Neural cell (in vitro differentiated cells): ENCODE results near the gene TMPRSS4. TPM values are rescaled to one million over a fixed set of nuclear protein-coding genes. Genes with fewer than 3 reads are reported as not detected.

Experiments
- H2AFZ ChIP-seq: fragments of 200-600, 300-800 bp; sonication (generic), shearing (Covaris generic); 2 replicates; pipeline ENCODE4 v1.6.0; 2014; ENCODE audit warnings: low read depth, mild to moderate bottlenecking, antibody characterized with exemption, low read length, moderate library complexity
- H3F3A ChIP-seq: fragments of 200-600 bp; shearing (Covaris generic); 2 replicates; pipeline ENCODE4 v1.6.1; 2016; ENCODE audit warnings: mild to moderate bottlenecking, moderate library complexity, mixed read lengths, antibody characterized with exemption, low read length; ENCODE audit not compliant: insufficient read depth, poor library complexity, severe bottlenecking
- H3K27ac ChIP-seq: fragments of 200-600, 300-800 bp; sonication (generic), shearing (Covaris generic); 2 replicates; pipeline ENCODE4 v1.5.1; 2014; ENCODE audit warnings: mild to moderate bottlenecking, low read length, moderate library complexity
- H3K27me3 ChIP-seq: fragments of 300-800, 200-600 bp; sonication (generic), shearing (Covaris generic); 2 replicates; pipeline ENCODE4 v1.6.0; 2014; ENCODE audit warnings: mild to moderate bottlenecking, low read depth, low read length, moderate library complexity; ENCODE audit not compliant: insufficient read depth
- H3K36me3 ChIP-seq: fragments of 300-800, 200-600 bp; sonication (generic), shearing (Covaris generic); 2 replicates; pipeline ENCODE4 v1.5.1; 2014; ENCODE audit warnings: mild to moderate bottlenecking, antibody characterized with exemption, low read length, moderate library complexity; ENCODE audit not compliant: insufficient read depth
- H3K4me2 ChIP-seq: fragments of 300-800, 200-600 bp; sonication (generic), shearing (Covaris generic); 2 replicates; pipeline ENCODE4 v1.6.0; 2014; ENCODE audit warnings: mild to moderate bottlenecking, low read length
- H3K4me3 ChIP-seq: fragments of 300-800, 200-600 bp; sonication (generic), shearing (Covaris generic); 2 replicates; pipeline ENCODE4 v1.5.1; 2014; ENCODE audit warnings: mild to moderate bottlenecking, low read length, moderate library complexity
- H3K79me2 ChIP-seq: fragments of 200-600 bp; shearing (Covaris generic); replicated peaks from 2 replicates; pipeline ENCODE4 v1.6.0; 2014; ENCODE audit warnings: mild to moderate bottlenecking, low read length, moderate library complexity; ENCODE audit not compliant: insufficient read depth
- H3K9ac ChIP-seq: fragments of 300-800, 200-600 bp; sonication (generic), shearing (Covaris generic); 2 replicates; pipeline ENCODE4 v1.6.1; 2016; ENCODE audit warnings: mild to moderate bottlenecking, low read length, mixed read lengths
- H3K9me2 ChIP-seq: fragments of 200-600 bp; shearing (Covaris generic); 2 replicates; pipeline ENCODE4 v1.6.1; 2016; ENCODE audit warnings: mild to moderate bottlenecking, low read length, mixed read lengths; ENCODE audit not compliant: insufficient read depth
- H3K9me3 ChIP-seq: fragments of 200-600, 300-800 bp; sonication (generic), shearing (Covaris generic); 2 replicates; pipeline ENCODE4 v1.6.1; 2016; ENCODE audit warnings: mild to moderate bottlenecking, mixed run types, low read length, moderate library complexity, mixed read lengths
- H4K20me1 ChIP-seq: fragments of 200-600 bp; shearing (Covaris generic); 2 replicates; pipeline ENCODE4 v1.6.1; 2016; ENCODE audit warnings: mild to moderate bottlenecking, mixed run types; ENCODE audit not compliant: insufficient read depth
- EP300 ChIP-seq: fragments of 450-650 bp; conservative IDR thresholded peaks from 2 replicates; pipeline ENCODE4 v1.6.1; 2014; ENCODE audit warnings: antibody characterized with exemption, mild to moderate bottlenecking, moderate library complexity; ENCODE audit not compliant: poor library complexity, severe bottlenecking
- EZH2 ChIP-seq: fragments of 200-600, 300-800 bp; shearing (Covaris generic), sonication (generic); IDR thresholded peaks from 2 replicates; pipeline ENCODE4 v1.6.1; 2014; ENCODE audit warnings: antibody characterized with exemption, low read length, borderline replicate concordance, mild to moderate bottlenecking; ENCODE audit not compliant: insufficient read depth, poor library complexity, severe bottlenecking
- MXI1 ChIP-seq: fragments of 450-650 bp; conservative IDR thresholded peaks from 2 replicates; pipeline ENCODE4 v1.6.1; 2014; ENCODE audit warnings: antibody characterized with exemption, mild to moderate bottlenecking; ENCODE audit not compliant: poor library complexity, severe bottlenecking
- POLR2AphosphoS5 ChIP-seq: IDR thresholded peaks from 2 replicates; pipeline ENCODE4 v1.6.1; 2012
- RAD21 ChIP-seq: fragments of 450-650 bp; conservative IDR thresholded peaks from 2 replicates; pipeline ENCODE4 v1.6.1; 2014; ENCODE audit warnings: antibody characterized with exemption, mild to moderate bottlenecking, moderate library complexity
- SMC3 ChIP-seq: fragments of 450-650 bp; conservative IDR thresholded peaks from 2 replicates; pipeline ENCODE4 v1.6.1; 2014; ENCODE audit warnings: antibody characterized with exemption, mild to moderate bottlenecking, moderate library complexity; ENCODE audit not compliant: poor library complexity
- TAF1 ChIP-seq: IDR thresholded peaks from 2 replicates; pipeline ENCODE4 v1.6.1; 2012; ENCODE audit warnings: low read depth
- polyA plus RNA-seq: library from polyadenylated mRNA; depleted of rRNA; stranded (reverse); fragments of >200 nt; gene quantifications from 2 replicates; pipeline ENCODE4 v1.2.3, GENCODE V29; 2014
- TF ChIP-seq, protein P1 (sequence below): IDR thresholded peaks from 2 replicates; pipeline ENCODE4 v1.6.1; 2012; ENCODE audit warnings: borderline replicate concordance
- TF ChIP-seq, protein P2 (sequence below): fragments of 450-650 bp; IDR thresholded peaks from 2 replicates; pipeline ENCODE4 v1.5.1; 2014; ENCODE audit warnings: antibody characterized with exemption, mild to moderate bottlenecking, moderate library complexity; ENCODE audit not compliant: poor library complexity, severe bottlenecking

TMPRSS4 gene
- polyA plus RNA-seq, 1 donor from 2014 or later = not detected

DNA sequence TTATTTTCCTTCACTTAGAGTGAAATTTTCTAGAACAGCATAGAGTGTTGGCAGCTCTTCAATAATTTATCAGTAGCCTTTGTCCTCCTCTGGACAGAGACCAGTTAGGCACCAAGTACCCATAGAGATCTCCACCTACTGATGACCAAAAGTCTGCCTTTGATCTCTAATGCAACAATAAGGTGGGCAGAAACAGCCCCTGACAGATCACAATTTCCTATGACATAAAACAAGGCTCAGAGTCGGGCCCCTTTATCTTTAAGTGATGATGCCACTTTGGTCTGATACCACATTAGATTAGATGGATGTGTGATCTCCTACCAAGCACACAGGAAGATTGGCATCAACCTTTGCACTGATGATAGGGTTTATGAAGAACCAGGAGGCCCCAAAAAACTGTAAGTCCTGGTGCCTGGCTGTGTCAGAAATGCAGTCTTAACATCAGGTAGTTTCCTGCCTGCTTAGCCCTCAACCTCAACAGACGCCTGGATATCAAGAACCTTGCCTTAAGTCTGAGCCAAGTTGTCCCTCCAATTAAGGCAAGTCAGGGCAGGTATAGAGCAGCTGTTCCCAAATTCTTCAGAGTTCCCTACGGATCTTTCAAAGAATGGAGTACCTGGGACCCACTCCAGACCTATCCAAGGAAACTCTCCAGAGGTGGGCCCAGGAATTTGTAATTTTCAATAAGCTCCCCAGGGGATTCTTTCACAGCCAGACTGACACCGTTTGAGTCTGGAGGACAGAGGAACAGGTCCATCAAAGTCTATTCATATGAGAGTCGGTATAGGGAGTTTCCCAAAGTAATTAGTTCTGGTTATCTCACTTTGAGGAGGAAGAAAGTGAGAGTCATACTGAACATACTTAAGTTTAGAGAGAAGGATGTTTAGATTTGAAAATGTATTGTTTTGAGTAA lies 30.6 kb upstream of the TMPRSS4 start:
- TF ChIP-seq POLR2AphosphoS5 = no peak
- no peak for TF ChIP-seq RAD21
- no peak for TF ChIP-seq MXI1
- TF ChIP-seq, protein P1, sequence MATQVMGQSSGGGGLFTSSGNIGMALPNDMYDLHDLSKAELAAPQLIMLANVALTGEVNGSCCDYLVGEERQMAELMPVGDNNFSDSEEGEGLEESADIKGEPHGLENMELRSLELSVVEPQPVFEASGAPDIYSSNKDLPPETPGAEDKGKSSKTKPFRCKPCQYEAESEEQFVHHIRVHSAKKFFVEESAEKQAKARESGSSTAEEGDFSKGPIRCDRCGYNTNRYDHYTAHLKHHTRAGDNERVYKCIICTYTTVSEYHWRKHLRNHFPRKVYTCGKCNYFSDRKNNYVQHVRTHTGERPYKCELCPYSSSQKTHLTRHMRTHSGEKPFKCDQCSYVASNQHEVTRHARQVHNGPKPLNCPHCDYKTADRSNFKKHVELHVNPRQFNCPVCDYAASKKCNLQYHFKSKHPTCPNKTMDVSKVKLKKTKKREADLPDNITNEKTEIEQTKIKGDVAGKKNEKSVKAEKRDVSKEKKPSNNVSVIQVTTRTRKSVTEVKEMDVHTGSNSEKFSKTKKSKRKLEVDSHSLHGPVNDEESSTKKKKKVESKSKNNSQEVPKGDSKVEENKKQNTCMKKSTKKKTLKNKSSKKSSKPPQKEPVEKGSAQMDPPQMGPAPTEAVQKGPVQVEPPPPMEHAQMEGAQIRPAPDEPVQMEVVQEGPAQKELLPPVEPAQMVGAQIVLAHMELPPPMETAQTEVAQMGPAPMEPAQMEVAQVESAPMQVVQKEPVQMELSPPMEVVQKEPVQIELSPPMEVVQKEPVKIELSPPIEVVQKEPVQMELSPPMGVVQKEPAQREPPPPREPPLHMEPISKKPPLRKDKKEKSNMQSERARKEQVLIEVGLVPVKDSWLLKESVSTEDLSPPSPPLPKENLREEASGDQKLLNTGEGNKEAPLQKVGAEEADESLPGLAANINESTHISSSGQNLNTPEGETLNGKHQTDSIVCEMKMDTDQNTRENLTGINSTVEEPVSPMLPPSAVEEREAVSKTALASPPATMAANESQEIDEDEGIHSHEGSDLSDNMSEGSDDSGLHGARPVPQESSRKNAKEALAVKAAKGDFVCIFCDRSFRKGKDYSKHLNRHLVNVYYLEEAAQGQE = no peak
- TF ChIP-seq, protein P2, sequence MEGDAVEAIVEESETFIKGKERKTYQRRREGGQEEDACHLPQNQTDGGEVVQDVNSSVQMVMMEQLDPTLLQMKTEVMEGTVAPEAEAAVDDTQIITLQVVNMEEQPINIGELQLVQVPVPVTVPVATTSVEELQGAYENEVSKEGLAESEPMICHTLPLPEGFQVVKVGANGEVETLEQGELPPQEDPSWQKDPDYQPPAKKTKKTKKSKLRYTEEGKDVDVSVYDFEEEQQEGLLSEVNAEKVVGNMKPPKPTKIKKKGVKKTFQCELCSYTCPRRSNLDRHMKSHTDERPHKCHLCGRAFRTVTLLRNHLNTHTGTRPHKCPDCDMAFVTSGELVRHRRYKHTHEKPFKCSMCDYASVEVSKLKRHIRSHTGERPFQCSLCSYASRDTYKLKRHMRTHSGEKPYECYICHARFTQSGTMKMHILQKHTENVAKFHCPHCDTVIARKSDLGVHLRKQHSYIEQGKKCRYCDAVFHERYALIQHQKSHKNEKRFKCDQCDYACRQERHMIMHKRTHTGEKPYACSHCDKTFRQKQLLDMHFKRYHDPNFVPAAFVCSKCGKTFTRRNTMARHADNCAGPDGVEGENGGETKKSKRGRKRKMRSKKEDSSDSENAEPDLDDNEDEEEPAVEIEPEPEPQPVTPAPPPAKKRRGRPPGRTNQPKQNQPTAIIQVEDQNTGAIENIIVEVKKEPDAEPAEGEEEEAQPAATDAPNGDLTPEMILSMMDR = no peak
- TF ChIP-seq TAF1 = no peak
- TF ChIP-seq SMC3 = no peak
- TF ChIP-seq EP300 = no peak
- no peak for TF ChIP-seq EZH2
- no peaks in the 10 kb centered on the region for H3K79me2 ChIP-seq
- no peak overlapping the region for H3K9ac ChIP-seq
- no peaks in the 10 kb centered on the region for H3F3A ChIP-seq
- no peak overlapping the region for H3K4me3 ChIP-seq
- H4K20me1 ChIP-seq = no peaks in the 10 kb centered on the region
- no peaks in the 10 kb centered on the region for H3K9me2 ChIP-seq
- no peak overlapping the region for H3K27ac ChIP-seq
- H3K36me3 ChIP-seq = no peaks in the 10 kb centered on the region
- H3K4me2 ChIP-seq = no peak overlapping the region
- H3K9me3 ChIP-seq = no peaks in the 10 kb centered on the region
- H3K27me3 ChIP-seq = no peaks in the 10 kb centered on the region
- no peak overlapping the region for H2AFZ ChIP-seq

DNA sequence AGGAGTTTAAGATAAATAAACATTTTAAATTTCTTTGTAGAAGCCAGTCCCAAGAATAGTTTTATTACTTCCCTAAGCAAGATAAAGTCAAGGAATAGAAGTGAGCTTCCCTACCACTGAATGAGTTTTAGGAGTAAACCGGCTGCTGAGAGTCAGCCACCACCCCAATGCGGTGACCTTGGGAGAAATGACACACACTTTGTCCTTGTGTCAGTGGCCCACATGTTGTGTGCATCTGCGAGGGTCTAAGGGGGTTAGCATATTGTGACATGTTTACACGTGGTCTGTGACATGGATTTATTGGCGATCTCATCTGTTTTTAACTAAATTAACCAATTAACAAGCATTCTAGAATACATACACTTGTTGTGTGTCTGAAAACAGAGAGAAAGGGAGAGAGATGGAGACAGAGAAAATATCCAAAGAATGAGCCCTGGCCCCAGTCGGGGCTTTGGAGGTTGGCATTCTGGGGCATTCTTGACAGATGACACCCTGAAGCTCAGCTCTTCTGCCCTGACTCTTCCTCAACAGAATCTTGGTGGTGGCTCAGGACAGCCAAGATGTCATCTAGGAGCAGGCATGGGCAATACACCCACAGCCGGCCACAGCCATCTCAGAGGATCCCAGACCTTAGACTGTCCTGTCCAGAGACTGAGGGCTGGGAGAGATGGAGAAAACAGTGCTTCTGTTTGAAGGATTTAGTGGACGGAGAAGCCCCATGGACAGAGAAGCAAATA lies 29.7 kb upstream of the TMPRSS4 start:
- no peak overlapping the region for H3K27ac ChIP-seq
- no peak overlapping the region for H2AFZ ChIP-seq
- H3K4me2 ChIP-seq = no peak overlapping the region
- H3K9me2 ChIP-seq = no peaks in the 10 kb centered on the region
- no peak overlapping the region for H3K4me3 ChIP-seq
- H3K9me3 ChIP-seq = no peaks in the 10 kb centered on the region
- H3F3A ChIP-seq = no peaks in the 10 kb centered on the region
- no peaks in the 10 kb centered on the region for H4K20me1 ChIP-seq
- no peak for TF ChIP-seq POLR2AphosphoS5
- no peak for TF ChIP-seq RAD21
- no peak for TF ChIP-seq SMC3
- no peak for TF ChIP-seq TAF1
- TF ChIP-seq, protein P1 = no peak
- no peak for TF ChIP-seq MXI1
- no peaks in the 10 kb centered on the region for H3K79me2 ChIP-seq
- no peak overlapping the region for H3K9ac ChIP-seq
- no peaks in the 10 kb centered on the region for H3K27me3 ChIP-seq
- no peaks in the 10 kb centered on the region for H3K36me3 ChIP-seq
